GM12864 (cell line): ENCODE results near the gene SERPINB8.

Experiments
- DNase-seq: peaks from one replicate; pipeline ENCODE4 v3.0.0-alpha.2; 2011; ENCODE audit warnings: low read depth
- H3K4me3 ChIP-seq: 2 replicates; pipeline ENCODE4 v1.5.1; 2011; ENCODE audit warnings: mild to moderate bottlenecking, low read depth, low read length, control low read depth
- CTCF ChIP-seq: IDR thresholded peaks from 2 replicates; pipeline ENCODE4 v1.5.1; 2011; ENCODE audit warnings: low read depth, mild to moderate bottlenecking, moderate library complexity, low read length, control low read depth, inconsistent platforms; ENCODE audit errors: missing control alignments

Gene SERPINB8

GRCh38 chr18:64031411-64031810, 61.5 kb downstream of the SERPINB8 start:
- no peak overlapping the region for H3K4me3 ChIP-seq
- no peak for DNase-seq
- no peak for TF ChIP-seq CTCF

- no peak for TF ChIP-seq CTCF
- DNase-seq: no peak
- no peak overlapping the region for H3K4me3 ChIP-seq
Measured at GRCh38 chr18:64032312-64032711, 62.4 kb downstream of the SERPINB8 start.

GRCh38 chr18:64037812-64038414, 68.0 kb downstream of the SERPINB8 start:
- peak; percentile 46 for TF ChIP-seq CTCF
- H3K4me3 ChIP-seq: no peak overlapping the region
- no peak for DNase-seq
